Measurements from ENCODE around the gene ATG16L2.

DNA sequence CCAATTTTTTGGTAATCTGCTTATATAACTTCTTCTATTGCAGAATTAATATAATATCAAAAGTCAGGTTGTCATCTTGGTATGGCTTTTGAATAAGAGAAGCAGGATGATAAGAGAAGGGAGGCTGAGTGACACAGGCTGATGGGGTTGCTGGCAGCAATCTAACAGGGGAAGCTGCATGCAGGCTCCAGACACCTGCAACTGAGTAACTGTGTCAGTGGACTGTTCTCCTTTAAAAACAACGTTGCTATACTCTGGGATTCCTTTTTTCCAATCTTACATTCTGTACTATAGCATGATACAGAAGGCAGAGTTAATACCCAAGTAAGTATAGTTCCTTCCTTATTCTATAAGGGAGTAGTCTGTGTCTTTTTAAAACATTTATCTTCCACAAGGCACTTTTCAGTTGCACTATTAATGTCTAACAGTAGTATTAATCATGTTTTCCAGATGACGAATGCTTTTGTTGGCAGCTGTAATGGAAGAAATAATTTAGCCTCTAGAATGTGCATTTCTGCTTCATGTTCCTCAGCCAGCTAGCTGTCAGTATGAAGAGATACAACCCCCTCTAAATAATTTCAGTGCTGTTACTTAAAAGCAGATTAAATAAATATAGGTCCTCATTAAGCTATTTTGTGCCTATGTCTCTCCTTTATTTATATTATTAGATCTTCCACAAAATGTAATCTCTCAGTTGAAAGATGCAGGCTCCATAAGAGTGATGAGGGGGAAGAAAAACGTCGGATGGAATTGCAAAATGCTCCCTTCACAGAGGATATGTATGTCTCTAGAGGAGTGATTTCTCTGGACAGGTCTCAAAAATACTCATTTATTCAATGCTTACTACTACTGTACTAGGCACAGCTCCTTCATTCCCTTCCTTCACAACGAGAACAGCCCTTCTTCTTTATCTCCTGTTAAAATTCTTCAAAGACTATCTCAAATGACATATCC lies 50.8 kb downstream of the ATG16L2 start:
- TF ChIP-seq, protein P1, sequence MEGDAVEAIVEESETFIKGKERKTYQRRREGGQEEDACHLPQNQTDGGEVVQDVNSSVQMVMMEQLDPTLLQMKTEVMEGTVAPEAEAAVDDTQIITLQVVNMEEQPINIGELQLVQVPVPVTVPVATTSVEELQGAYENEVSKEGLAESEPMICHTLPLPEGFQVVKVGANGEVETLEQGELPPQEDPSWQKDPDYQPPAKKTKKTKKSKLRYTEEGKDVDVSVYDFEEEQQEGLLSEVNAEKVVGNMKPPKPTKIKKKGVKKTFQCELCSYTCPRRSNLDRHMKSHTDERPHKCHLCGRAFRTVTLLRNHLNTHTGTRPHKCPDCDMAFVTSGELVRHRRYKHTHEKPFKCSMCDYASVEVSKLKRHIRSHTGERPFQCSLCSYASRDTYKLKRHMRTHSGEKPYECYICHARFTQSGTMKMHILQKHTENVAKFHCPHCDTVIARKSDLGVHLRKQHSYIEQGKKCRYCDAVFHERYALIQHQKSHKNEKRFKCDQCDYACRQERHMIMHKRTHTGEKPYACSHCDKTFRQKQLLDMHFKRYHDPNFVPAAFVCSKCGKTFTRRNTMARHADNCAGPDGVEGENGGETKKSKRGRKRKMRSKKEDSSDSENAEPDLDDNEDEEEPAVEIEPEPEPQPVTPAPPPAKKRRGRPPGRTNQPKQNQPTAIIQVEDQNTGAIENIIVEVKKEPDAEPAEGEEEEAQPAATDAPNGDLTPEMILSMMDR (IDR thresholded peaks at IDR 0.05; ENCODE audit: low read depth, low read length), result no peak
- TF ChIP-seq POLR2A (IDR thresholded peaks at IDR 0.05; ENCODE audit: extremely low read depth, insufficient read length) (no peak), MYC (IDR thresholded peaks at IDR 0.05; ENCODE audit: low read depth, low read length) (no peak)
- TF ChIP-seq, protein P2, sequence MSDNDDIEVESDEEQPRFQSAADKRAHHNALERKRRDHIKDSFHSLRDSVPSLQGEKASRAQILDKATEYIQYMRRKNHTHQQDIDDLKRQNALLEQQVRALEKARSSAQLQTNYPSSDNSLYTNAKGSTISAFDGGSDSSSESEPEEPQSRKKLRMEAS (IDR thresholded peaks at IDR 0.05; ENCODE audit: low read depth, low read length), result no peak

All from NB4 (cell line).